GM18498 (cell line): ENCODE measurements around the gene VRK3.
A peak's percentile ranks its signal among the peaks of the same experiment; 100 is the strongest.
"Not testable (repeated sequence)": the region's sequence is repeated elsewhere in the genome, so short reads cannot be mapped to it uniquely, and the experiment has no call there.

ENCODE experiments used
- ATAC-seq: cut with Tn5 transposase; IDR thresholded peaks from one replicate; pipeline ENCODE4 v1.9.1; 2021; ENCODE audit warnings: mild to moderate bottlenecking, moderate library complexity; ENCODE audit not compliant: unreplicated experiment

The VRK3 gene

DNA sequence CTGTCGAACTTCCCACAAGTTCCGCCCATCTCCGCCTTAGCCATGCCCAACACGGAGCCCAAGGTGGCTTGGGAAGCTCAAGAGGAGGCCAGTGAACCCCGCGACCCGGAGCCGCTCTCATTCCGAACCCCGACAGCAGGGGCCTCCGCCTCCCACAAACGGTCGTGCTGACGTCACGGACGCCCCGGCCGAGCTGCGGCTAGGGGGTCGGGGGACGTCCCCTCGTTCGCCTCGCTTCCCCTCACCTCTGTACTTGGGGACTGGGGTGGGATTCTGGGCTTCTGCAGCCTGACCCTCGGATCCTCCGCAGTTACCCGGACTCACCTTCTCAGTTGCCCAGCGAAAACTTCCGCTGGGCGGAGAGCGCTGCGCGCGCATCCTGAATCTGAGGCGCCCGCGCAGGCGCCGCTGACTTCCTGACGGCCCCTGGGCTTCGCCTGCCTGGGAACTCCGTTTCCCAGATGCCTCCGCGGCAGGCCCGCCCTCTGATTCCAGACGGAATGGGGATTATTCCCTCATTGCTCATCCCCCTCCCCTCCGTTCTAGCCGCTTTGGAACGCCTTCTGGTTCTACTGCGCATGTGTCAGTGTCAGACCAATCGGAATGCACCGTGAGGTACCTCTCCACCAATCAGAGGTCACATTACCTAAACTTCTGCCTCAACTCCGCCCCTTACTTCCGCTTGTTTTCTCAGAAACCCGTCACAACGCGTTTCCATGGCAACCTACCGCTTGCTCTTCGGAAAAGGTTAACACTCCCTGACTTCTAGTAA is at the start of gene VRK3:
Gene VRK3 (minus strand): TSS at position 351 of the 772 bp plus-strand sequence. CDS start 9,210 bp downstream, outside the sequence.
- ATAC-seq: peak; percentile 79

GRCh38 chr19:50068382-50068781 is 43.2 kb upstream of the VRK3 start:
- ATAC-seq: not testable (repeated sequence)

GRCh38 chr19:50067575-50067974 is 42.4 kb upstream of the VRK3 start:
- no peak for ATAC-seq

- no peak for ATAC-seq
These were observed 40.8 kb upstream of the VRK3 start for GRCh38 chr19:50065938-50066337.

DNA sequence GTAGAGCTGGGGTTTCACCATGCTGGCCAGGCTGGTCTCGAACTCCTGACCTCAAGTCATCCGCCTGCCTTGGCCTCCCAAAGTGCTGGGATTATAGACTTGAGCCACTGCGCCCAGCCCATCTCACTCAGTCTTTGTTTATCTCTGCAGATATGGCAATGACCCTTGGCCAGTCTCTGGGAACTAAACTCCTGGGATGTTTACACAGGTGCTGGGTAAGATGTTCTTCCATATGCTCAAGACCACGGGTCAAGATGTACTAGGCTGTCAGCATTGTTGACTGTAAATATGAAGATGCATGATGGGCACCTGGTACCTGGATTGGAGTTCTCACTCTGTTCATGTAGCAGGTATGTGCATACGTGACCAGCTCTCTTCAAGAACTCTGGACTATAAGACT is 36.5 kb upstream of the VRK3 start:
- ATAC-seq: no peak

DNA sequence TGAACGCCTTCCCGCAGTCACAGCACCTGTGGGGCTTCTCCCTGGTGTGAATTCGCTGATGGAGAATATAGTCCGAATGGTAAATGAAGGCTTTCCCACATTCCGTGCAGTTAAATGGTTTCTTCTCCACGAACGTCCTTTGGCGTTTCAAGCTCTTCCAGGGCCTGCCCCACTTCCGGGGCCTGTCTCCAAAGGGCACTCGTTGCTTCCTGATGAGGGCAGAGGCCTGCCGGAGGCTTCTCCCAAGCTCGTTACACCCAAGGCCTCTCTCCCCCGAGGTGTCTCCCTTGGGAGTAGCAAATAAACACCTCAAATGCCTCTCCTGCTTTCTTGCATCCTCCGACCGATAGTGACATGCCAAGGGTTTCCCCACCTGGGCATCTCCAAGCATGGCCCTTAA is 34.9 kb upstream of the VRK3 start:
- no peak for ATAC-seq

GRCh38 chr19:50059045-50059444 is 33.9 kb upstream of the VRK3 start:
- ATAC-seq: no peak

GRCh38 chr19:50058425-50058824 is 33.3 kb upstream of the VRK3 start:
- no peak for ATAC-seq

DNA sequence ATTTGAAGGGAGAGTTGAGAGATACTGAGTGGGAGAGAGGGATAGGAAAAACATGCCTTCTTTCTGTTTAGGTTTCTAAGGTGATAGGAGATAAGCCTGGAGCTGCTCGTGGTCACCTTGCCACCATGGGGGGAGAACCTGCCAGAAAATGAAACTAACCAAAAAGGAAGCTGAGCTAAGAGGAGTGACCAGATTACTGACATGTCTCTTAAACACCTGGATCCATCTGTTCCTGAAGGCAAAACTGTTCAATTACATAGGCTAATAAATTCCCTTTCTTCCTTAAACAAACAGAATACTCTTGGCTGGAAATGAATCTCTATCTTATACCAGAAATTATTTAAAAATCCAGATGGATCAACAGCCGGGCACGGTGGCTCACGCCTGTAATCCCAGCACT is 27.9 kb upstream of the VRK3 start:
- no peak for ATAC-seq

DNA sequence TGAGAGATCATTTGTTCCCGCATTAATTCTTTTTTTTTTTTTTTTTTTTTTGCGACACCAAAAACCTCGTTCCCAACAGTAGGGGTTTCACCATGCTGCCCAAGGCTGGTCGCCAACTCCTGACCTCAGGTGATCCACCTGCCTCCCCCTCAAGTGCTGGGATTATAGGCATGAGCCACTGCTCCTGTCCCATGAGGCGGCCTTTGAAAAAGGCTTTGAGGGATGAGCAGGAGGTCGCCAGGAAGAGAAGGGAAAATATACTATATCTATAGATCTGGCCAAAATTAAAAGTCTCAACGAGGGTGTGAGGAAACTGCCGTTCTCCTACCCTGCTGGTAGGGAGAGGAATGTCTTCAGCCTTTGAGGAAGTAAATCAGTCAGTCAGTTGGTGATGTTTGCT is 26.8 kb upstream of the VRK3 start:
- ATAC-seq: no peak

DNA sequence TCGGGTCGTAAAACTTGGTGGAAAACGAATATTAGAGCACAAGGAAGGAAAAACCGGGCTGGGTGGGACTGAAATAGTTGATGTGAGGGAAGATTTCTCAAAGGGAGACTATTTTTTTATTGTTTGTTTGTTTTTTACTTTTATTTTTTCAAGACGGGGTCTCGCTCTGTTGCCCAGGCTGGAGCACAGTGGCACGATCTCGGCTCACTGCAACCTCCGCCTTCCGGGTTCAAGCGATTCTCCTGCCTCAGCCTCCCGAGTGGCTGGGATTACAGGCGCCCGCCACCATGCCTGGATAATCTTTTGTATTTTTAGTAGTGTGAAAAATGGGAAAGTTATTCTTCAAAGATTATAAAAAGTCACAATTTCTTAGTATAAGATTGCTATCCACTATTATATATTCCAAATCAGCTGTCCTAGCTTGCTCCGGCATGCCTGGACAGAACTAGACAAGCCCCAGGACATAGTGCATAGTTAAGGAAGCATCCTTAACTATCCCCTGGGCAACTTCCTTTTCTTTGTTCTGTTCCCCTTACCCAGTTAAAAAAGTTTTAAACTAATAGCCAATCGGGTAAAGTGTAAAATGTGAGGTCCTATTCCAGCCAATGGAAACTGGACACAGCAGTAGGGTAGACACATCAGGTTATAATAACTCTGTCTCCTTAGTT is 26.2 kb upstream of the VRK3 start:
- ATAC-seq: not testable (repeated sequence)

GRCh38 chr19:50050406-50051227 is 25.4 kb upstream of the VRK3 start:
- no peak for ATAC-seq

GRCh38 chr19:50047671-50048070 is 22.5 kb upstream of the VRK3 start:
- no peak for ATAC-seq

- no peak for ATAC-seq
These were observed 21.7 kb upstream of the VRK3 start for GRCh38 chr19:50046649-50047503.

DNA sequence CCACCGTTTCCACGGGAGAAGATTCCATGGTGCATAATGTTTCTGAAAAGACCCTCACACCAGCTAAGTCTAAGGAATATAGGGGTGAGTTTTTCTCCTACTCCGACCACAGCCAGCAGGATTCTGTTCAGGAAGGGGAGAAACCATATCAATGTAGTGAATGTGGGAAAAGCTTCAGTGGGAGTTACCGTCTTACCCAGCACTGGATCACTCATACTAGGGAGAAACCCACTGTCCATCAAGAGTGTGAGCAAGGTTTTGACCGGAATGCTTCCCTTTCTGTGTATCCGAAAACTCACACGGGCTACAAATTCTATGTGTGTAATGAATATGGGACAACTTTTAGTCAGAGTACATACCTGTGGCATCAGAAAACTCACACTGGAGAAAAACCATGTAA is 19.8 kb upstream of the VRK3 start:
- ATAC-seq: no peak

DNA sequence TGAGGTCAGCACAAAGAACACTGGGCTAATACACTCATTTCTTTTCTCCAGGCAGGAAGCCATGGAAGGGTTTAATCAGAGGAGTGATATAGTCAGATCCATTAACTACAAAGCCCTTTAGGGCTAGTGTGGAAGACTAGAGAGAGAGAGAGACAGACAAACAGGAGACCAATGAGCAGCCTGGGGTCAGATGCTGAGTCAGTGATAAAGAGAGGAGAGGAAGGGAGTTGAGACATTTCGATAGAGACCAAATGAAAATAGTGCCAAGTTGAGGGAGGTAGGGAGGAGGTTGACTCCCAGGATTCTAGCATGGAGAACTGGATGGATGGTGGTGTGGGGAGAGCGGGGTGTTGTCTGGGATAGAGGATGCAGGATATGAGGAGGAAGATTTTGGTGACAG is 18.8 kb upstream of the VRK3 start:
- no peak for ATAC-seq

DNA sequence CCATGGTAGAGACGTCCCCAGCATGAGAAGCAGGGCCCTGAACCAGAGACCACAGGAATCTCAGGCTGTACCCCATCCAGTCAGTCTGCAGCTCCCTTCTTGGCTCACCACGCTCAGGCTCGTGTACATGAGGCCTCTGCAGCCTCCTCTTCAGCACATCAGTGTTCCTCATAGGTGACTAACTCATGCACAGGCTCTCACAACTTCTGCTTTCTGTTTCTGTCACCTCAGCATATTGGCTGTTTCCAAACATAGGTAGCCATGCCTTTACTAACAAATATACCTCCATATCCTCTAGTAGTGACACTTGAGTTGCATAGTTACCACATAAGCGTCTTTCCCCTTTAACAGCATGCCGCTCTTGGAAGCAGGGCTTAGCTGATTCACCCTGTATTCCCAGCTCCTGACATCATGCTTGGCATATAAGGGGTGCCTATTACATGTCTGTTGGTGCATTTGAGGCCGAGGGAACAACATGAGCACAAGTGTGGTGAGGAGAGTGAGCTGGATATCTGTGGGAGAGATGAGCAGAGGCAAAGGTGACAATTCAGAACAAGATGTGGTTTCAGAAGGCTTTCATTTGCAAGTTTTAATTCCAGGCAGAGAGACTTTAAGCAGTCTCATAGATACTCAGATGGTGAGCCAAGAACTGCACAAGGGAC is 17.3 kb upstream of the VRK3 start:
- ATAC-seq: no peak

DNA sequence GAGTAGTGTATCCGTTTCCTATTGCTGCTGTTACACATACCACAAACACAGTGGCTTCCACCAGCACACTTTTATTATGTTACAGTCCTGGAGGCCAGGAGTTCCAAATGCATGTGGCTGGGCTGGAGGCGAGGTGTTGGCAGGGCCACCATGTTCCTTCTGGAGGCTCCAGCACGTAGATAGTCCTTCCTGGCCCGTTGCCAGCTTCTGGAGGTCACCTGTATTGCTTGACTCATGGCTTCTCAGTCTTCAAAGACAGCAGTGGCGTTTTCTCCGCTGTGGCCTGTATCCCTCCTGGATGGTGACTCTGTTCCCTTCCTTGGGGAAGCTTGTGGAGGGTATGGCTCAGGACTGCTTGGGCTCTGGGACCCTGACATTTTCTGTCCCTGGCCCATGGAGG is 15.8 kb upstream of the VRK3 start:
- no peak for ATAC-seq

- ATAC-seq: no peak
These were observed 14.8 kb upstream of the VRK3 start for GRCh38 chr19:50039968-50040367.

DNA sequence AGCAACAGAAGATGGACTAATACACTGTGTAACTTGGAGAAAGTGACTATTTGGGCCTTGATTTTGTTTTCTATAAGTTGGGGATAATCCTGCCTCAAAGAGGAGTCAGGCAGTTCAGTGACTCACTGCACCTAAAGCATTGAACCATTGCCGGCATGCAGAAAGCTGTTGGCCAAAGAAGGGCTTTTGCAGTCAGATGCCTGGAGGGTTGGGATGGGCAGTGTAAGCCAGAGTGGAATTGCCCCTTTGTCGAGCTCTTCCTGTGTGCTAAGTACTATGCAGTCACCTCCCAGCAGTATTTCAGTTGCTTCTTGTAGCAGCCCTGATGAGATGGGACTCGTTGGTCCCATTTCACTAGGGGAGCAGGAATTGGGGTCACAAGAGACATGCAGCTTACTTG is 11.7 kb upstream of the VRK3 start:
- ATAC-seq: no peak
